ENCODE measurements around the gene ZBTB46. TPM values are rescaled to one million over a fixed set of nuclear protein-coding genes. Genes with fewer than 3 reads are reported as not detected.

The ZBTB46 gene
- total RNA-seq, 2 donors from 2014 or later, result 3.0 to 5.6 TPM

DNA sequence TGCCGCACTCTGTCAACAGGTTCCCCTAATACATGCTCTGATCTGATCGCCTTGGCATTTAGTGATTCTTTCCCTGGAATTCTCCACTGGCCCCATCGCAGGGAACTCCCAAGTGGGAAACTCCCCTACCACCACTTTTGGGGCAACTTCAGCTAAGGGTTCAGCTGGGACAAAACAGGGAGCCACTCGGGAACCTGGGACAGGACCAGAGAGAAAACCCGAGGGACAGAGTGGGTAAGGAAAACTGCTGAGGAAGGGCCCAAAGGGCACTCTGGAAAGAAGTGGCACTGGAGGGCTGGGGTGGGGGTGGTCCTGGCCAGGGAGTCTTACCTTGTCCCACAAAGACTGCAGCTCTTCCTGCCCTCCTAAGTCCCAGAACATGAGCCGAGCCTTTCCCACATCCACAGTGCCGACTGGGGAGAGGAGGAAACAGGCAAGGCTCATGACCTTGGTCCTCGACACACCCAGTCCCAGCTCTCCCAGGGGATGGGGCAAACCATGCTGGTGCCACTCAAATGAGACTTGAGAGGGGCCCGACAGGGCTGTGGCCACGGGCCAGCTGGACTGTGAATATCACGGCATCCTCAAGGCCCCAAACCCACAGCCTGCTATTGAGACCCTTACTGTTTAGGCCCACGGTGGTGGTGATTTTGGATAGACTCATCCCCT lies 124.9 kb downstream of the ZBTB46 start:
- intact Hi-C loops (cut with DNase I, micrococcal nuclease), result no loop called here
- peak in 1 of 2 donors; percentile 39 for DNase-seq
- peak; percentile 38 for ATAC-seq

DNA sequence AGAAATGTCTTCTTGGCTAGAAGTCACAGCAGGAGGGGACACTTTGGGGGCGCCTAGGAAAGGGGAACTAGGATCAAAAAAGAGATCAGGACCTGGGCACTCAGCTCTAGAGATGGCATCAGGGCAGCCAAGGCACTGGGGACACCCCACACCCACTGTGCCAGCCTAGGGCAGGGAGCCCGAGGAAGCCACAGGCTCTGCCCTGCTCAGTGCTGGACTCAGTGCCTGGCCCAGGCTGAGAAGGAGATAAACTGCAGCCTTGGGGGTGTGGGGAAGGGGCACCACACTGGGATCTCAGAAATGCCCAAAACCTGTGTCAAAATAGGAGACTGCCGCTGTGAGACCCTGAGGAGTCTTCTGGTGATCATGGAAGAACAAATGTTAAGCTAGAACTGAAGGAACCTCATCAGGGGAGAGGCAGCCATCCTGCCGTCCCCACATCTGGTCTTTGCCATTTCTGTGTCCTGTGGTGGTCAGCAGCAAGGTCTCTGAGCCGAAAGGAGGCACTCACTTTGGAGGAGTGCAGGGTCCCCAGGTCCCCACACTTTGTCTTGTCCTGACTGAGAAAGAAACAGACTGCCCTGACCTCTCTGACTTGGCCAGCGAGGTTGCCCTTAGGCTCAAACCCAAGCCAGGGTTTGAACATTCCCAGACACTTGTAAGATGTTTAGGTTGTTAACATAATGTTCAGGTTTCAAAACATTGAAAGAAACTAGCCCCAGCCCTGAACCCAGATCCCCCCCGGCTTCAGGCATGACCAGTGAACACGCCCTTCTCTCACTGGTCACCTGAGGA lies 125.6 kb downstream of the ZBTB46 start:
- no peak for DNase-seq
- intact Hi-C loops (cut with DNase I, micrococcal nuclease), result no loop called here
- no peak for ATAC-seq

DNA sequence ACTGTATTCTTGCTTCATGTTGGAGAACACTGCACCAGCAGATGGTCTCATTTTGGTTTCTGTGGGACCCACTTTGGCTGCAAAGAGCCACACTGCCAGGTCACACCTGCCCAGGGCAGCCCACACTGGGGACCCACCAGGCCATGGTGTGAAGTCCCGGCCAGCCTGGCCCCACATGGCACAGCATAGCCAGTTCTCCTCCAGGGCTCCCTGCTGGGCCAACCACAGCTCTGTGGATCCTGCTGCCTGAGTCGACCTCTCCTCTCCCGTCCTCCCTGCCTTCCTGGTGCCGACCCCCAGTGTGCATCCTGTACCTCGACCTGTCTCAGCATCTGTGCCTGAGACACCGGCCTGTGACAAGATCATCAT lies 126.3 kb downstream of the ZBTB46 start:
- intact Hi-C loops (cut with DNase I, micrococcal nuclease), result no loop called here
- no peak for DNase-seq
- no peak for ATAC-seq

DNA sequence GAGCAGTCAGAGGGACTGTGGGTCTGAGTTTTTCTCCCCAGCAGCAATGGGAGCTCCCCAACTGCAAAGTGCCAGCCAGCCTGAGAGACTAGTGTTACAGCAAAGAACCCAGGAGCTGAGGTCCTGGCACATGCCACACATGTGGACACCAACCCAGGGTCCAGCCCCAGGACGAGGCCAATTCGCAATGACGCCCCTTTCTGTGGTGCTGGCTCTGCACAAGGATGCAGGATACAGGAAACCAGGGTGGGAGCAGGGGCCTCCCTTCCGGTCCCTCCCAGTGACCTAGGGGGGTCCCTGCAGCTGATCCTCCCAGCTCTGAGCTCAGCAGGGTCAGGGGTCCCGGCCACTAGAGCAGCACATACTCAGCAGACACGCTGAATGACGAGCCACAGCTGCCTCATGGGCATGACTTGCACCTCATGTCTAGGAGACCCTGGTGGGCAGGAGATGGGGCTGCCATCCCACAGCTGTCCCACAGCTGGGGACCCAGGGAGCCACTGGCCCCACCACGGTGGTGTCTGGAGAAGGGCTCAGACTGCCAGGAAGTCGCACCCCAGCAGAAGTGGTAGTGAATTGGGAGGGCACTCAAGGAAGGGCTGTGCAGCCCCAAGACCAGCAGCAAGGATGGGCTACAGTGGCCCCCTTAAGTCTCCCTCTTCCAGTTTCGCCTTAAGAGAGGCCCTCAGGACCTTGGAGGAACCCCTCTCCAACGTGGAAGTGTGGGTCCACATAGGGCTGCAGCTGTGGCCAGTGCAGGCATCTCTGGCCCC lies 126.9 kb downstream of the ZBTB46 start:
- intact Hi-C loops (cut with DNase I, micrococcal nuclease), result no loop called here
- no peak for ATAC-seq
- no peak for DNase-seq

DNA sequence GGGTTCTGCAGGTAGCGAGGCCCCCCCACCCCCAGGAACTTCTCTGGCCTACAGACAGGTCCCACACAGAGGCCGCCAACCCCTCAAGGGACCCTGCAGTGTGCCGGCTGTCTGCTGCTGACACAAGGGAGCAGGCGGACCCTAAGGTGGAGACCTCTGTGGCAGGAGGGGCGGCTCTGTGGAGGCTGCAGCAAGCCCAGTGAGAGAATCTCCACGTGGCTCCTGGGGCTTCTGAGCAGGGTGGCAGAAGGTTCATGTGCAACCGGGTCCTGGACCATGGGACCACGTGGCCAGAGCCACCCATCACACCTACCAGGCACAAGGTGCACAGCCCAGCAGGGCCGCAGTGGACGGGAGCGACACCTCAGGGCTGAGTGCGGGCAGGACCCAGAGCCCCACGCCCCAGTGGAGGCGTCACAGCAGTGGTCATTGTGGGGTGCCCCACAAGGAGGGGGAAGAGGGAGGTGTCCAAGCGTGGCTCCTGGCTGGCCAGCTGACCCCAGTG lies 127.5 kb downstream of the ZBTB46 start:
- intact Hi-C loops (cut with DNase I, micrococcal nuclease), result no loop called here
- no peak for DNase-seq
- no peak for ATAC-seq

DNA sequence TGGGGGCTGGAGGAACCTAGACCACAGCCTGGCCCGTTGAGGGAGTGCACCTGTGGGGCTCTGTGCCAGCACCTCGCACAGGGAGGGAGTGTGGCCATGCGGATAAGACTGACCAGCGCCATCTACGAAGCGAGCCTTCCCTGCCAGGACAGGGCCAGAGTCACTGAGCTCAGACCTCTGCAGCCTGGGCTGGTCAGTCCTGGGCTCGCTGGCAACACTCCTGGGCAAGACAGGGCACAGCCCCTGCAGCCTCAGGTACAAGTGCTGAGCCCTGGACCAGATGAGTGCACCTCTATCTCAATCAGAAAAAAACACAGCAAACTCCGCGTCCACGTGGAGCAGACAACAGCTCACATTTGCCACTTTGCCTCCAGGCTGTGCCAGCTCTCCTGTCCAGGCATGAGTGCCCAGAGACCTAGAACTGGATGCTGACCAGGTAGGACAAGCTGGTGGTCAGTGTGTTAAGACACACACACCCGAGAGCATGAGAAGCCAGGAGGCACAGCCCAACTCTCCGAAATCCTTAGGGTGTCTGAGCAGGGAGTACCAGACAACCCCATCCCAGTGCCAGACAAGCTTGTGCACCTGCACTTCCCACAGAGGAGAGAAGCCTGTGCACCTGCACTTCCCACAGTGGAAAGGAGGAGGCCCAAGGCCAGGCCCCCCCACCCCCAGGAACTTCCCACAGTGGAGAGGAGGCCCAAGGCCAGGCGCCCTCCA lies 128.2 kb downstream of the ZBTB46 start:
- no peak for DNase-seq
- intact Hi-C loops (cut with DNase I, micrococcal nuclease), result no loop called here
- ATAC-seq, result no peak

DNA sequence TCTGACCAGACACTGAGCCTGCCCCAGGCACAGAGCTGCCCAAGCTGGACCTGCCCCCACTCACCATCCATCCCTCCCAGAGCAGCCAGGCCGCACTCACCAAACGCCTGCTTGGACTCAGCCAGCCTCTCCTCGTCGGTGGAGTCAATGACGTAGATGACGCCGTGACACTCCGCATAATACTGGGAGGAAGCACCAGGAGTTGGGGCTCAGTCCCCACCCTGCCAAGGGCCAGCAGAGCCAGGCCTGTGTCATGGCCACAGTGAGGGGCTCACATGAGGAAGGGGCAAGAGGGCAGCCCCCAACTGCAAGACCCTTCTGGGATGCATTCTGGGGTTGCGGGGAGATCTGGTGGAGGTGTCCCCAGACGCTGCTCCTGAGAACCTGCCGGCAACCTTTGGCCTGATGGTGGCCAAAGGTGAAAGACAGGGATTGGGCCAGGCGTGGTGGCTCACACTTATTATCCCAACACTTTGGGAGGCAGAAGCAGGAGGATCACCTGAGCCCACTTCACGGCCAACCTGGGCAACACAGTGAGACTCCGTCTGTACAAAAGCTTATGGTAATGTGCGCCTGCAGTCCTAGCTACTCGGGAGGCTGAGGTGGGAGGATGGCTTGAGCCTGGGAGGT lies 128.9 kb downstream of the ZBTB46 start:
- no peak for DNase-seq
- ATAC-seq, result no peak
- intact Hi-C loops (cut with DNase I, micrococcal nuclease), result no loop called here

GRCh38 chr20:63701329-63702035 lies 129.6 kb downstream of the ZBTB46 start:
- intact Hi-C loops (cut with DNase I, micrococcal nuclease), result no loop called here
- DNase-seq (no peak), ATAC-seq (no peak)

DNA sequence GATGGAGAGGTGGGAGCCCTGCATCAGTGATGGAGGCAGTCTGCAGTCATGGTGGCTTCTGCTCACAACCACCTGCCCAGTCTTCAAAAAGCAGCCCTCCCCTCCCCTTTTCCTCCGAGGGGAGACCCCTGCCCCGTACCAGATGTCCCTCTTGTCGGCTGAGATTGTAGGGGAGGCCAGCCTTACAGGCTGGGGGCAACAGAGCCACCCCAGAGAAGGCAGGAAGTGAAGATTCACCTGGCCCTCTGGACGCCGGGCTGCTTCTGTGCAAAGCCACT lies 130.1 kb downstream of the ZBTB46 start:
- ATAC-seq, result no peak
- no peak for DNase-seq
- intact Hi-C loops (cut with DNase I, micrococcal nuclease), result no loop called here

- intact Hi-C loops (cut with DNase I, micrococcal nuclease), result no loop called here
- DNase-seq (no peak), ATAC-seq (no peak)
Observed at GRCh38 chr20:63700199-63701050, 130.6 kb downstream of the ZBTB46 start.

DNA sequence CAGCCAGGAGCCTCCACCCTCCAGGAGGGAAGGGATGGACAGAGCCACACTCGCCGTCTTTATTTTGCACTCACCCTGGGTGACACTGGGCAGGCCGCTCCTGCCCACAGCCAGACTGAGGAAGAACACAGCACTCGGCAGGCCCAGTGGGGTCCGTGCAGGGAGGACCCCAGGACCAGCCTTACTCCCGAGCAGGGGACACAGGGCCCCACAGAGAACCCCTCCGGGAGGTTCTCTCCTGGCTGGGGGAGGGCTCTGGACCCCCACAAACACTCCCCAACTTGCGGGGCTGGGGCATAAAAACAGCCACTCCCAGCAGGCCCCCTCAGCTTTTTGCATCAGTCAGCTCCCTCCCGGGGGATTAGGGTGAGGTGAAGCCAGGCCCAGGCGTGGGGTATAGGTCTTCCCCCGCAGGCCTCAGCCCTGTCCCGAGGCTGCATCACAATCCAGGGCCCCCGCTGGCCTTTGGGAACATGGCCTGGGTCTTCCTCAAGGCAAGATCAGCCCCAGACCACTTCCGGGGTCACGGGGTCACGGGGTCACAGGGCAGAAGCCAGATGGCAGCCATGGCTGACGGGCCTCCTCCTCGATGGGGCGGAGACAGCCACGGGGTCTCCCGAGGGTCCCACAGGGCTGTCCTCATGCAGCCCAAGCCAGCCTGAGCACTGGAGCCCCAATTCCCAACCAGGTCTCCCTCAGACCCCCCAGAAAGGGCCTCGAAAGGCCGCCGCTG lies 131.4 kb downstream of the ZBTB46 start:
- DNase-seq (no peak), ATAC-seq (no peak)
- intact Hi-C loops (cut with DNase I, micrococcal nuclease), result no loop called here

DNA sequence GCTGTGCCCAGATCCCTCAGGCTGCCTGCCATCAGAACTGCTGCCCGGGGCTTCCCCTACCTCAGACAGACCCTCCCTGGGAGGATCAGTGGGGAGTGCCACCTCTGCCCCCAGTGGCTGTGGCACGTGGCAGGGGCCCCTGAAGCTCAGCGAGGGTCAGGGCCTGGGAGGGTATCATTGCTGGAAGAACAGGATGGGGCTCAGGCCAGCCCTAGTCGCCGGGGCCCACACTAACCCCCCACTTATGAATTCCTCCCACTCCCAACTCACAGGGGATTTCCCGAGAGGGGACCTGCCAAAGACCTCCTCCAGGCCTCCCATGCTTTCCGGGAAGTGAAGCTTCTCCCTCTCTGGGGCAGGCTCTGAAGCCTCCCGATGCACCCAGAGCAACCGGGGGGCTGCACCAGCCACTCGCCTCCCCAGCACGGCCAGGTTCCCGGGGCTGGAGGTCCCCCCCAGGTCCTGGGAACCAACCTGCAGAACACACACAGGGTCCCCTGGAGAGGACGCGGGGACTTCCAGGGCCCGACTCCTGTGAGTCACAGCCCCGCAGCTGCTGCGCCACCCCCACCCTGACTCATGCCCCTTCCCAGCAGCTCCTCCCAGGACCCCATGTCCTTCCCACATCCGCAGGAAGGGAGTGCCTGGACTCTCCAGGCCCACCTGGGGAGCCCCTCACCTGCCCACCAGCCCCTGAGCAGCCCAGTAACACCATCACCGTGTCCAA lies 132.2 kb downstream of the ZBTB46 start:
- ATAC-seq, result no peak
- DNase-seq, result no peak
- intact Hi-C loops (cut with DNase I, micrococcal nuclease), result no loop called here

GRCh38 chr20:63697868-63698545 lies 133.1 kb downstream of the ZBTB46 start:
- intact Hi-C loops (cut with DNase I, micrococcal nuclease), result no loop called here
- no peak for ATAC-seq
- DNase-seq, result no peak

GRCh38 chr20:63697357-63697867 lies 133.7 kb downstream of the ZBTB46 start:
- ATAC-seq (peak; percentile 4), DNase-seq (no peak)
- intact Hi-C loops (cut with DNase I, micrococcal nuclease), result no loop called here

DNA sequence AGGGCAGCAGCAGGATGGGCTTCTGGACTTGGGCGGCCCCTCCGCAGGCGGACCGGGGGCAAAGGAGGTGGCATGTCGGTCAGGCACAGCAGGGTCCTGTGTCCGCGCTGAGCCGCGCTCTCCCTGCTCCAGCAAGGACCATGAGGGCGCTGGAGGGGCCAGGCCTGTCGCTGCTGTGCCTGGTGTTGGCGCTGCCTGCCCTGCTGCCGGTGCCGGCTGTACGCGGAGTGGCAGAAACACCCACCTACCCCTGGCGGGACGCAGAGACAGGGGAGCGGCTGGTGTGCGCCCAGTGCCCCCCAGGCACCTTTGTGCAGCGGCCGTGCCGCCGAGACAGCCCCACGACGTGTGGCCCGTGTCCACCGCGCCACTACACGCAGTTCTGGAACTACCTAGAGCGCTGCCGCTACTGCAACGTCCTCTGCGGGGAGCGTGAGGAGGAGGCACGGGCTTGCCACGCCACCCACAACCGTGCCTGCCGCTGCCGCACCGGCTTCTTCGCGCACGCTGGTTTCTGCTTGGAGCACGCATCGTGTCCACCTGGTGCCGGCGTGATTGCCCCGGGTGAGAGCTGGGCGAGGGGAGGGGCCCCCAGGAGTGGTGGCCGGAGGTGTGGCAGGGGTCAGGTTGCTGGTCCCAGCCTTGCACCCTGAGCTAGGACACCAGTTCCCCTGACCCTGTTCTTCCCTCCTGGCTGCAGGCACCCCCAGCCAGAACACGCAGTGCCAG lies 134.3 kb downstream of the ZBTB46 start, which contains the start of gene TNFRSF6B:
Gene TNFRSF6B (plus strand): TSS at position 25 of the 729 bp plus-strand sequence. CDS start 116 bp downstream, at position 141.
- peak; percentile 20 for ATAC-seq
- no peak for DNase-seq
- intact Hi-C loops (cut with DNase I, micrococcal nuclease), result no loop called here
